Progenitor cell of endocrine pancreas (in vitro differentiated cells): Measurements from ENCODE around the gene PRDX5. TPM values are rescaled to one million over a fixed set of nuclear protein-coding genes. Genes with fewer than 3 reads are reported as not detected.

Experiments used
- DNase-seq: peaks from one replicate; pipeline ENCODE4 v3.0.0; 2021; ENCODE audit warnings: low spot score; ENCODE audit not compliant: unreplicated experiment
- H3K27ac Mint-ChIP-seq: 2 replicates; pipeline ENCODE4 v1.8.0; 2021; ENCODE audit warnings: mild to moderate bottlenecking, moderate library complexity, mixed read lengths
- H3K27me3 Mint-ChIP-seq: 2 replicates; pipeline ENCODE4 v1.8.0; 2021; ENCODE audit warnings: mixed read lengths
- H3K36me3 Mint-ChIP-seq: 2 replicates; pipeline ENCODE4 v1.8.0; 2022; ENCODE audit warnings: mixed read lengths; ENCODE audit not compliant: insufficient read depth
- H3K4me1 Mint-ChIP-seq: 2 replicates; pipeline ENCODE4 v1.8.0; 2021; ENCODE audit warnings: low read depth, mixed read lengths
- H3K4me3 Mint-ChIP-seq: 2 replicates; pipeline ENCODE4 v1.8.0; 2021; ENCODE audit warnings: low read depth, mild to moderate bottlenecking, moderate library complexity, mixed read lengths
- H3K9me3 Mint-ChIP-seq: 2 replicates; pipeline ENCODE4 v1.8.0; 2021; ENCODE audit warnings: low read depth, mixed read lengths
- CTCF ChIP-seq: fragments of 200-600 bp; sonication (generic); IDR thresholded peaks from one replicate; pipeline ENCODE4 v1.5.0; 2021; ENCODE audit warnings: antibody characterized with exemption, mild to moderate bottlenecking; ENCODE audit not compliant: unreplicated experiment
- microRNA-seq: library from miRNA; unstranded; fragments of <30 nt; microRNA quantifications from one replicate; pipeline ENCODE4 v1.1.0, GENCODE V29; 2020; ENCODE audit warnings: borderline number of aligned reads; ENCODE audit not compliant: unreplicated experiment
- total RNA-seq: library from RNA; stranded (reverse); gene quantifications from 2 replicates; pipeline ENCODE4 v1.2.1, GENCODE V29; 2021

The PRDX5 gene
- total RNA-seq, 1 donor from 2014 or later = 171 TPM

- H3K27me3 Mint-ChIP-seq = no peaks in the 10 kb centered on the region
- H3K9me3 Mint-ChIP-seq = no peaks in the 10 kb centered on the region
- H3K36me3 Mint-ChIP-seq = peaks cover 19% of the 10 kb centered on the region
- H3K27ac Mint-ChIP-seq = no peak overlapping the region
- TF ChIP-seq CTCF = no peak
- no peak for DNase-seq
- H3K4me1 Mint-ChIP-seq = no peaks in the 10 kb centered on the region
- H3K4me3 Mint-ChIP-seq = no peak overlapping the region
Observed at GRCh38 chr11:64371201-64371600, 53.3 kb downstream of the PRDX5 start.

Small RNAs within 50 kb of the gene (microRNA-seq; reads per million reads assigned to microRNA genes)
- 3.0 reads per million for gene MIR1237
- not detected for gene MIR7155

Other genes with a start within 250 kb of the PRDX5 start
- 28.0 and 30.6 TPM in 2 replicates for gene MACROD1, start 152.0 kb upstream of the PRDX5 start, total RNA-seq
- gene STIP1, start 131.9 kb upstream of the PRDX5 start, total RNA-seq = 189 and 209 TPM in 2 replicates
- 5.4 and 5.9 TPM in 2 replicates for gene FERMT3, start 111.4 kb upstream of the PRDX5 start, total RNA-seq
- gene TRPT1, start 91.9 kb upstream of the PRDX5 start, total RNA-seq = 52.0 and 53.9 TPM in 2 replicates
- gene NUDT22, start 91.8 kb upstream of the PRDX5 start, total RNA-seq = 42.9 and 48.2 TPM in 2 replicates
- gene DNAJC4, start 87.6 kb upstream of the PRDX5 start, total RNA-seq = 35.4 and 39.1 TPM in 2 replicates
- 66.1 and 68.2 TPM in 2 replicates for gene VEGFB, start 83.5 kb upstream of the PRDX5 start, total RNA-seq
- gene FKBP2, start 77.0 kb upstream of the PRDX5 start, total RNA-seq = 48.5 and 57.7 TPM in 2 replicates
- gene PPP1R14B, start 71.2 kb upstream of the PRDX5 start, total RNA-seq = 198 TPM in 2 replicates
- gene PLCB3, start 66.6 kb upstream of the PRDX5 start, total RNA-seq = 22.6 and 27.3 TPM in 2 replicates
- gene BAD, start 33.5 kb upstream of the PRDX5 start, total RNA-seq = 42.8 and 46.9 TPM in 2 replicates
- gene GPR137, start 32.3 kb upstream of the PRDX5 start, total RNA-seq = 46.7 and 56.5 TPM in 2 replicates
- gene KCNK4, start 26.8 kb upstream of the PRDX5 start, total RNA-seq = 0.62 TPM in 1 of 2 replicates, not detected in the other
- not detected in 2 replicates for gene CATSPERZ, start 17.8 kb upstream of the PRDX5 start, total RNA-seq
- gene ESRRA, start 12.6 kb upstream of the PRDX5 start, total RNA-seq = 28.1 and 31.4 TPM in 2 replicates
- gene TRMT112, start 562 bp upstream of the PRDX5 start, total RNA-seq = 137 and 149 TPM in 2 replicates
- 4.3 and 6.2 TPM in 2 replicates for gene CCDC88B, start 22.1 kb downstream of the PRDX5 start, total RNA-seq
- 18.6 and 18.7 TPM in 2 replicates for gene RPS6KA4, start 41.0 kb downstream of the PRDX5 start, total RNA-seq
- gene SLC22A11, start 237.8 kb downstream of the PRDX5 start, total RNA-seq = not detected in 2 replicates